Measurements from ENCODE around the gene IL6ST. TPM values are rescaled to one million over a fixed set of nuclear protein-coding genes. Genes with fewer than 3 reads are reported as not detected.

Gene IL6ST
- total and polyA plus RNA-seq, 9 donors: 45.9 to 406 (median 169) TPM

GRCh38 chr5:55929020-55929799 lies 65.6 kb downstream of the IL6ST start:
- no peaks in the 10 kb centered on the region for H3K27me3 ChIP-seq
- DNase-seq: no peak
- no peaks in the 10 kb centered on the region for H3K9me3 ChIP-seq
- TF ChIP-seq POLR2A (IDR thresholded peaks at IDR 0.05) (no peak), EP300 (IDR thresholded peaks at IDR 0.05) (no peak)
- TF ChIP-seq, protein P1, sequence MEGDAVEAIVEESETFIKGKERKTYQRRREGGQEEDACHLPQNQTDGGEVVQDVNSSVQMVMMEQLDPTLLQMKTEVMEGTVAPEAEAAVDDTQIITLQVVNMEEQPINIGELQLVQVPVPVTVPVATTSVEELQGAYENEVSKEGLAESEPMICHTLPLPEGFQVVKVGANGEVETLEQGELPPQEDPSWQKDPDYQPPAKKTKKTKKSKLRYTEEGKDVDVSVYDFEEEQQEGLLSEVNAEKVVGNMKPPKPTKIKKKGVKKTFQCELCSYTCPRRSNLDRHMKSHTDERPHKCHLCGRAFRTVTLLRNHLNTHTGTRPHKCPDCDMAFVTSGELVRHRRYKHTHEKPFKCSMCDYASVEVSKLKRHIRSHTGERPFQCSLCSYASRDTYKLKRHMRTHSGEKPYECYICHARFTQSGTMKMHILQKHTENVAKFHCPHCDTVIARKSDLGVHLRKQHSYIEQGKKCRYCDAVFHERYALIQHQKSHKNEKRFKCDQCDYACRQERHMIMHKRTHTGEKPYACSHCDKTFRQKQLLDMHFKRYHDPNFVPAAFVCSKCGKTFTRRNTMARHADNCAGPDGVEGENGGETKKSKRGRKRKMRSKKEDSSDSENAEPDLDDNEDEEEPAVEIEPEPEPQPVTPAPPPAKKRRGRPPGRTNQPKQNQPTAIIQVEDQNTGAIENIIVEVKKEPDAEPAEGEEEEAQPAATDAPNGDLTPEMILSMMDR (IDR thresholded peaks at IDR 0.05): no peak
- no peaks in the 10 kb centered on the region for H3K36me3 ChIP-seq
- H3K4me1 ChIP-seq (ENCODE audit: insufficient read depth): no peaks in the 10 kb centered on the region
- H3K4me3 ChIP-seq: no peak overlapping the region
- WGBS, 3 donors: 85 to 92% (median 89%) methylated on average over 12 of the region's 12 CpGs
- intact Hi-C loops (cut with DNase I): no loop called here
- no peak overlapping the region for H3K27ac ChIP-seq

GRCh38 chr5:55927861-55928655 lies 66.7 kb downstream of the IL6ST start:
- Histone ChIP-seq H3K36me3 (no peaks in the 10 kb centered on the region), H3K4me1 (ENCODE audit: insufficient read depth) (no peaks in the 10 kb centered on the region), H3K9me3 (no peaks in the 10 kb centered on the region), H3K27me3 (no peaks in the 10 kb centered on the region), H3K27ac (no peak overlapping the region), H3K4me3 (no peak overlapping the region)
- 84 to 88% (median 85%) methylated on average over 12 of the region's 12 CpGs for WGBS, 3 donors
- intact Hi-C loops (cut with DNase I): no loop called here
- DNase-seq: no peak
- TF ChIP-seq EP300 (IDR thresholded peaks at IDR 0.05) (no peak), POLR2A (IDR thresholded peaks at IDR 0.05) (no peak)
- TF ChIP-seq, protein P1 (IDR thresholded peaks at IDR 0.05): no peak

DNA sequence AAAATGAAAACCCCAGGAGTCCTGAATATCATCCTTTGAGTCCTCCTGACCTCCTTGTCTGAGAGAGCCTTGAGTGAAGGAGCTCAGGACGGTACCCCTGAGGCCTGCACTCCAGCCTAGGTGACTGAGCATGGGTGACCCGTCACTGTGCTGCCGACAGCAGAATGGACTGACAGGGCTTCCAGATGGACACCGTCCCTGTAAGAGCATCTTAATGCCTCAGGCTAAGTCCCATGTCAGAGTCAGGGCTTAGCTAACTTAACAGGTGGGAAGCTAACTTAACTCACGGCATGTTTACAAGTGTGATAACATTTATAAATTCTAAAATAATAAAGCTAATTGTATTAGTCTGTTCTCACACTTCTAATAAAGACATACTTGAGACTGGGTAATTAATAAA lies 68.3 kb downstream of the IL6ST start:
- WGBS, 3 donors: 90 to 97% (median 92%) methylated on average over 5 of the region's 5 CpGs
- Histone ChIP-seq H3K27ac (no peak overlapping the region), H3K4me1 (ENCODE audit: insufficient read depth) (no peaks in the 10 kb centered on the region), H3K36me3 (no peaks in the 10 kb centered on the region), H3K9me3 (no peaks in the 10 kb centered on the region), H3K27me3 (no peaks in the 10 kb centered on the region), H3K4me3 (no peak overlapping the region)
- TF ChIP-seq POLR2A (IDR thresholded peaks at IDR 0.05): no peak
- no peak for TF ChIP-seq EP300 (IDR thresholded peaks at IDR 0.05)
- TF ChIP-seq, protein P1 (IDR thresholded peaks at IDR 0.05): no peak
- DNase-seq: no peak
- intact Hi-C loops (cut with DNase I): no loop called here

DNA sequence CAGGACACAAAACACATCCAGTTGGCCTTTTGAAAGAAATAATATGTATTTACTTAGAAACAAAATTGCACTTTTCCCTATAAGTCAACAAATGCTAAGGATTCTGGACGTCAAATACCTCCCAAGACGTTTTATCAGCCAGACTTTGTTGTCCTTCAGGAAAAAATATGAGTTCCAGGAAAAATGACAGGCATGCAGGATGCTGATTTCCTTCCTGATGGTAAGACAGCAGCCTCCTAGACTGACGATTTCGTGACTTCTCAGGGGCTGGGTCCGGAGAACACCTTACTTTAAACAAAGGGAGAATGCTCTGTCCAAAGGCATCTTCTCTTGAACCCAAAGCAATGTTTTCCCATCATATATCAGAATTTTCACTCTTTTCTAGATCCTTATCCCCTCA lies 69.1 kb downstream of the IL6ST start:
- Histone ChIP-seq H3K27ac (no peak overlapping the region), H3K36me3 (no peaks in the 10 kb centered on the region), H3K4me1 (ENCODE audit: insufficient read depth) (no peaks in the 10 kb centered on the region), H3K9me3 (no peaks in the 10 kb centered on the region), H3K27me3 (no peaks in the 10 kb centered on the region), H3K4me3 (no peak overlapping the region)
- DNase-seq: no peak
- TF ChIP-seq, protein P1 (IDR thresholded peaks at IDR 0.05): no peak
- no peak for TF ChIP-seq POLR2A (IDR thresholded peaks at IDR 0.05)
- no peak for TF ChIP-seq EP300 (IDR thresholded peaks at IDR 0.05)
- intact Hi-C loops (cut with DNase I): no loop called here
- WGBS, 3 donors: 59 to 70% (median 60%) methylated on average over 5 of the region's 5 CpGs
